Limb (tissue), 2 donors: ENCODE measurements around the gene CMTM8.
A peak's percentile ranks its signal among the peaks of the same experiment; 100 is the strongest.
"Not testable (repeated sequence)": the region's sequence is repeated elsewhere in the genome, so short reads cannot be mapped to it uniquely, and the experiment has no call there.

Experiments
- DNase-seq, 2 donors: peaks; one replicate each; pipeline ENCODE4 v3.0.0-alpha.2; 2016; ENCODE audit errors: extremely low spot score in 2 of 2

The CMTM8 gene

DNA sequence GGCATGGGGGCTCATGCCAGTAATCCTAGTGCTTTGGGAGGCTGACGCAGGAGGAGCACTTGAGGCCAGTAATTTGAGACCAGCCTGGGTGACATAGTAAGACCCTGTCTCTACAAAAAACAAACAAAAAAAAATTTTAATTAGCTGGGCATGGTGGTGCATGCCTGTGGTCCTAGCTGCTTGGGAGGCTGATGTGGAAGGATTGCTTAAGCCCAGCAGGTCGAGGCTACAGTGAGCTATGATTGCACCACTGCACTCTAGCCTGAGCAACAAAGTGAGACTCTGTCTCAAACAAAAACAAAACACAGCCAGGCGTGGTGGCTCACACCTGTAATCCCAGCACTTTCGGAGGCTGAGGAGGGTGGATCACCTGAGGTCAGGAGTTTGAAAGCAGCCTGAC is 9.7 kb upstream of the CMTM8 start:
- not testable (repeated sequence) for DNase-seq

DNA sequence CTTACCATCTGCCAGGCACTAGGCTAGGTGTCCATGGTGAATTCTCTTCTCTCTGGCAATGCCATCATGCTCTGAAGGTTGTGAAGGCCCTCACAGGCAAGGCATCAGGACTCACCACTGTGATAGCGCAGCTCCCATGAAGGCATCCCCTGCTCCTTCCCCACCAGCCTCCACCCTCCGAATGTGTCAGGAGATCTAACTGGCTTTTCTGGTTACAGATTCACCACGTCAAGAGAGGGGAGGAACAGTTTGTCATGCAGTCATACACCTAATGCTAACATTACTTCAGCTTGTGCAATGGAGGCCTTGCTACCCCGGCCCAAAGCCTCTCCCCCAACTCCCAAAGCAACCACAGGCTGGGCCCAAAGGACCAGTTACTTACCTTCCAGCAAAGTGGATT is 8.9 kb upstream of the CMTM8 start:
- DNase-seq = no peak

DNA sequence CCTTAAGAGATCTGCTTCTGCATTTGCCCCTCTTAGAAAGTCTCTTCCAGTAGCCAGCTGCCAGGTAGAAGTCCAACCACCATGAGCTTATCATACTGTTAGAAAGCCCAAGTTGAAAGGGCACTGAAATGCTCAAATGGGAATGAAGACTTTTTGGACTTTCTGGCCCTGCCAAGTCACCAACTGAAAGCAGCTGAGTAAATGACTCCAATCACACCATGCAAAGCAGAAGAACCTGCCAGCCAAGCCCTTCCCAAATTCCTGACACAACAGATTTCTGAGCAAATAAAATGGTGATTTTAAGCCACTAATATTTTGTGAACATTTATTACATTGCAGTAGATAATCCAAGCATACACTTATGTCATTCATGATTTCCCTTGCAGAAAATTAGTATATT is 2.1 kb upstream of the CMTM8 start:
- DNase-seq = no peak

DNA sequence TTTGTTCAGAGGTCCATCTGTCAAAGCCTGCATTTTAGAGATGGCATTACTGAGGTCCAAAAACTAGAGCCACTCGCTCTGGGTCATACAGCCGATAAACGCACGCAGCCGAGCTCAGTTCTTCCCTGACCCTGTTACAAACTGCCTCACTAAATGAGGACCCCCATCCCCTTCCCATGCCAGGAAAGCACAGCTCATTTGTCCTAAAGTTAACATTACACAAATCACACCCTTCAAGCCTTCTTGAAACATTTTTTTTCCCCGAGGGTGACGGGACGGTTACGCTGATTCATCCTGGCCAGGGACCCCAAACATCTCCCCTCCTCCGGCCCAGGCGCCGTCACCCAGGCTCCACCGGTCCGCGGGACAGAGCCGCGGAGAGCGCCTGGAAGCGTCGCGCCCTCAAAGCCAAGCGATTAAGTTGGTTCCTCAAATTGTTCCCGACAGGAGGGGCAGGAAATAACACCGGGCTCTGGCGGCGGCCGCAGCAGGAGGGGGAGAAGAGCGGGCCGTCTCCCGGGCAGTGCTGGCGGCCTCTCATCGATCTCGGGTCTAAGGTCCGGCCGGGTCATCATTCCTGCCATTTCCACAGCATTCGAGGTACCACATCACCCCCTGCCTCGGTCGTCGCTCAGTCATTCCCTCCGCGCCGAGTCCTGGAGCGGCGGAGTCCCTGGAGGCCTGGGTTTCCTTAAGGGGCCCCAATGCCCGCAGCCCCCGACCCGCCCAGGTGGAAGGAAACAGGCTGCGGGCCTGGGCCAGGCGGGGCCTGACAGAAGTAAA is 619 bp upstream of the CMTM8 start:
- no peak for DNase-seq

DNA sequence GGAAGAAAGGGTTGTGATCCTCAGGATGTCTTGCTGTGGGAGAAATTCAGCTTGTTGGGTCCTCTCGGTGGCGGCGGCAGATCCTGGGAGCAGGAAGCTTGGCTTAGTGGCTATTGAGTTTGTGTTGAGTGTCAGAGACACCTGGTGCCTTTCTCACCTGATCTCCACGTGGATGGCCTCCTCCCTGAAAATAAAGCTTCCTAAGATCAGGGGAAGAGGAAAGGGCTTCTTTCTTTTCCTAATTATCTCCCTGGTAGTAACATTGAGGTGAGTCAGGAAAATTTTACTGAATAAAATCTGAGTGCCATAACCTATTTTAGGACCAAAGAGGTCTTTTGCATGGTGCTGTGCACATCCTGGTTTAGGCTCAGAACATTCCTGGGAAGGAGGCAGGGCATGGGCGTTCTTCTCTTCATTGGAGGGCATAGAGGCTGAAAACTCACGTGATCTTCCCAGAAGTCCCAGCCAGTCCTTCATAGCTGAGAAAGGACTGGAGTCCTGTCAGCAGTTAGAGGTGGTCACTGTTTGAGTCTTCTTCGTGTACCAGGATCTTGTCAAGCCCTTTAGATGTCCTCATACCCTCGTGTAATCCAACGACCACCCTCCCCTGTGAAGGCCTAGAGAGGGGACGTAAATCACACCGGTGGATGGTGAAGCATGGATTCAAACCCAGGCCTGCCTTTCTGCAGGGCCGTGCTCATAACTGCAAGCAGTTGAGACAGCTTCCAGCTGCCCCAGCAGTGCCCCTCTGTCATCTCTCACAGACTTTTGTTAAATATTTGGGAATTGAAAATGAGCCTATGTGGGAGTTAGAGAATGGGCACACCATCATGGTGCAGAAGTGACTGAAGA is 1.1 kb downstream of the CMTM8 start:
- DNase-seq = no peak

DNA sequence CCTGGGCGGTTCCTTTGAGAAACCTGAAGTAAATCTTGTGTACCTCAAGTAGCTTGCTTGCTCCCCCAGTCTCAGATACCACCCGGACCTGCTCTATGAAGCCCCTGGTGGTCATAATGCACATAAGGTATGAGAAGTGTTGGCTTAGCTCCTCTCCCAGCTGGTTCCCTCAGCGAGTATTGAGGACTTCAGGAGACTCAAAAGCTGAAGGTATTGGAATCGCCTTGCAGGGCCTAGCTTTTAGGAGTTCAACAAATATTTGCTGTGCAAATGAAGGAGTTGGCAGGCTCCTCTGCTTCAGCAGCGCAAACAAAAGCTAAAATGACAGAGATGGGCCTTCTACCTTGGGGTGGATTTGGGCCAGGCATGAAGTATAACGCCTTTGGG is 1.7 kb downstream of the CMTM8 start:
- DNase-seq = peak; percentile 18 to 40

DNA sequence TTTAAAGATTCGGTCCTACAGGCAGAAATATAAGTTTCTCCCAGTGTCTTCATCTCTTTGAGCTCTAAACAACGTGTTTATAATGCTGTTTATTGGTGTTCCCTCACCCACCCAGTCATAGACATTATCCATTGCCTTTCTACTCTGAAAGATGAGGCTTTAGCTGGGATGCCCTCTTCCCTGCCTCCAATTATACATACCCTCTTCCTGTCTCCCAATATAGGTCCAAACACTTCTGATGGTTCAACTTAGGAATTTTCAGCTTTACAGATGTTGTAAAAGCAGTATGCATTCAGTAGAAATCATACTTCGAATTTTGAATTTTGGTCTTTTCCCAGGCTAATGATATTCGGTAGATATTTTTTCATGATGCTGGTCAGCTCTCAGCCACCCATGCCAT is 2.6 kb downstream of the CMTM8 start:
- no peak for DNase-seq

DNA sequence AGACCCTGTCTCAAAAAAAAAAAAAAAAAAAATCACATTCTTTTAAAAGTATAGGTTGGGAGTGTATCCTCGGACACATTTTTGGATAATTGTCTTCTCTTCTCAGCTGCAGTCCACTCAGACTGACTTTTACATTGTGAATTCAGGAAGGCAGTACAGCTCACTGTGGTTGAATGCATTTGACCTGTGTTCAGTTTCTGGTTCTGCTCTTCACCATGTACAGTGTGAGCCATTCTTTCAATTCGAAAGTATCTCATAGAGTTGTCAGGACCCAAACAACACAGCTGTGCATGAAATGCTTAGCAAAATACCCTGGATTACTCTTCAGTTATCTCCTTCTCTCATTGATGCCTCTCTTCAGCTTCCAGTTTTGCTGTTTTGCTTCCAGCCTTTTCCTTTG is 5.0 kb downstream of the CMTM8 start:
- DNase-seq = no peak

DNA sequence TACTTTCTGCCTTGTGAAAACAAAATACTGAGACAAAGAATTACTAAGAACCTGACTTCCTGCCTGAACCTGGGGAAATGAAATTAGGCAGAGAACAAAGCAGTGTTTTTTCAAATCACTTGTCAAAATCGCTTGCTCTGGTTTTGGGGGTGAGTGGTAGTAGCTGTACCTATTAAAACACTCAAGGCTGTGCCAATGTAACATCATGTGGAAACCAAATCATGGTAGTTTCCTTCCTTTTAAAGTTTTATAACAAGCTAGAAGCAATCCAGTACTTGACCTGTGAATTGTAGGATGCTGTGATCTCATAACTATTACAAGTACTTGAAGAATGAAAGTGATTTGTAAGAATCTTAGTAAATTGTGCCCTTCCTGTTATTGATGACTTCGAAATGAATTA is 6.7 kb downstream of the CMTM8 start:
- no peak for DNase-seq

DNA sequence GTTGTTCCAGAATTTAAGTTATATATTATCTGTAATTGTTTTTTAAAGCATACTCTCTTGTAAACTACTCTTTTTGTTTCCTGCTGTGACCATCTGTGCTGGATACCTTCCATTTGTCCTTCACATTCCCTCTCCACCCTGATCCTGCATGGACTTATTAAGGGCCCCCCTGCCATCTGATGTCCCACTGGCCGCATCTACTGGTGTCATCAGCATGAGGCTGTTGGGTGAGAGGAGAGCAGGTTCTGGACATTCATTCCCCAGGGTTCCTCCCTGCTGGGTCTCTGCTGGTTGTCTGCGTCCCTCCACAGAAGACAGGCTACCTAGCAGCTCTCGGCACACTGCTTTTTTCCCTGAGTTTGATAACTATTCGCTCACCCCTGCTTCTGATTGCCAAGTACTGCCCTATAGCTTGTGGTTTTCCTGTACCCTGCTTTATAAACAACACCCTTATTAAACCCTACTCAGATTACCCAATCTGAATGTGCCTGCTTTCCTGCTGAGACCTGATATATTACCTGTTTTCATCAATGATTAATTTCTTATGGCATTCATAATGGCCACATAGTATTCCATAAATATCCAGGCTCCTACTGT is 7.7 kb downstream of the CMTM8 start:
- no peak for DNase-seq

DNA sequence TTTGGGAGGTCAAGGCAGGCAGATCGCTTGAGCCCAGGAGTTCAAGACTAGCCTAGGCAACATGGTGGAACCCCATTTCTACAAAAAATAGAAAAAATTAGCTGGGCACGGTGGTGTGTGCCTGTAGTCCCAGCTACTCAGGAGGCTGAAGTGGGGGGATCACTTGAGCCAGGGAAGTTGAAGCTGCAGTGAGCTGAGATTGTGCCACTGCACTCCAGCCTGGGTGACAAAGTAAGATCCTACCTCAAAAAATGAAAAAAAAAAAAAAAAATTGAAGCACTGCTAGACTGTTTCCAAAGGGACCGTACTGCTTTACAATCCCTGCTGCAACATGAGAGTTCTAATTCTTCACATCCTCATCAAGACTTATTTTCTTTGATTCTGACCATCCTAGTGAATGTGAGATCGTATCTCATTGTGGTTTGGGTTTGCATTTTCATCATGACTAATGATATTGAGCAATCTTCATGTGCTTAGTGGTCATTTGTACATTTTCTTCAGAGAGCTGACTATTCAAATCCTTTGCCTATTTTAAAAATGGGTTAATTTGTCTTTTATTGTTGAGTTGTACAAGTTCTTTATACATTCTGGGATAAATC is 10.8 kb downstream of the CMTM8 start:
- no peak for DNase-seq

DNA sequence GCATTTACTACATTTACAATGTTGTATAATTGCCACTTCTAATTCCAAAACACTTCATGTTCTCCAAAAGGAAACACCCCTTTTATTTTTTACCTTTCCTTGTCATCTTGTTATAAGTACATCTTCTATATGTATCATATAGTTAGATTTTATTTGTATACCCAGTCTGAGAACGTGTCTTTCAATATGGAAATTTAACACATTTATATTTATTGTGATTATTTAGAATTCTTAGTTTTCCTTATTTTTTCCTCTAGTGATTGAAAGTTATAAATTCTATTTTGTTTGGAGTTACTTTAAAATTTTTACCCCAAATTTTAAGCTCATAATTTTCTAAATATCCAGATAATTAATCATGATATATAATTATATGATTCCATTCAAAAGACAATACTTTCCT is 15.8 kb downstream of the CMTM8 start:
- no peak for DNase-seq

DNA sequence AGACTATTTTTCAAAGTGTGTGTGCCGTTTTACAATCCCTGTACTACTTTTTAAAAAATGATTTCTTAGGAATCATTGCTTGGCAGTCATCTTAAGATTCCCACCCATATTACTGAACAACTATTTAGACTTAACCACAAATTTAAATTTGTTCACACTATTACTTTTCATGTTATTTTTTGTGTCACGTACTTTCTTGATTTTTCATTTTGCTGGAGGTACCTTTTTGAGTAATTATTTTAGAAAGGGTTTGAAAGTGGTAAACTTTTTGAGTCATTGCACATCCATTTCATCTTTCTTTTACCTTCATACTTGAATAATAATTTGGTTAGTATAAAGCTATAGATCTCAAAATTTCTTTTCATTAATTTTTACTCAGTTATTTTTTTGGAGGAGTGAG is 16.9 kb downstream of the CMTM8 start:
- DNase-seq = no peak

DNA sequence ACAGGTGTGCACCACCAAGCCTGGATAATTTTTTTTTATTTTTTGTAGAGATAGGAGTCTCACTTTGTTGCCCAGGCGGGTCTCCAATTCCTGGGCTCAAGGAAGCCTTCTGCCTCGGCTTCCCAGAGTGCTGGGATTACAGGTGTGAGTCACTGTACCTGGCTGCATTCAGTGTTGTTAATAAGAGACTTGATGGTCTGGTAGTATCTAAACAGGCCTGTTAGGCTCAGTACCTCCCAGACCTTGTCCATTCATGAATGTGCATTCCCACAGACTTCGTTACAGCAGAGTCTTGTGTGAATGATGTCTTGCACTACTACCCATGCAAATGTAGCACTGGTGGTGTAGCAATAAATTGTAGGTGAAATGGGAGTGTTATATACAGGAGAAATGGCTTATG is 17.7 kb downstream of the CMTM8 start:
- no peak for DNase-seq

DNA sequence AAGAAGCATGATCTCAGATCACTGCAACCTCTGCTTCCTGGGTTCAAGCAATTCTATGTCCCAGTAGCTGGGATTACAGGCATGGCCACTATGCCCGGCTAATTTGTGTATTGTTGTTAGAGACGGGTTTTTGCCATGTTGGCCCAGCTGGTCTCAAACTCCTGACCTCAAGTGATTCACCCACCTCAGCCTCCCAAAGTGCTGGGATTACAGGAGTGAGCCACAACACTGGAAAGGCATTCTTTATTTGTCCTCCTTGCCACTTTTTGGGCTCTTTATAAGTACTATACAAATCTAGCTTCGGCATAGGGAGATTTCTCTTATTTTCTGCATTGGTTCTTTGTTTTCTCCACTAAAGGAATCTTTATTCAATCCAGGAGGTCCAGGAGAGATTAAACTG is 18.6 kb downstream of the CMTM8 start:
- DNase-seq = no peak

DNA sequence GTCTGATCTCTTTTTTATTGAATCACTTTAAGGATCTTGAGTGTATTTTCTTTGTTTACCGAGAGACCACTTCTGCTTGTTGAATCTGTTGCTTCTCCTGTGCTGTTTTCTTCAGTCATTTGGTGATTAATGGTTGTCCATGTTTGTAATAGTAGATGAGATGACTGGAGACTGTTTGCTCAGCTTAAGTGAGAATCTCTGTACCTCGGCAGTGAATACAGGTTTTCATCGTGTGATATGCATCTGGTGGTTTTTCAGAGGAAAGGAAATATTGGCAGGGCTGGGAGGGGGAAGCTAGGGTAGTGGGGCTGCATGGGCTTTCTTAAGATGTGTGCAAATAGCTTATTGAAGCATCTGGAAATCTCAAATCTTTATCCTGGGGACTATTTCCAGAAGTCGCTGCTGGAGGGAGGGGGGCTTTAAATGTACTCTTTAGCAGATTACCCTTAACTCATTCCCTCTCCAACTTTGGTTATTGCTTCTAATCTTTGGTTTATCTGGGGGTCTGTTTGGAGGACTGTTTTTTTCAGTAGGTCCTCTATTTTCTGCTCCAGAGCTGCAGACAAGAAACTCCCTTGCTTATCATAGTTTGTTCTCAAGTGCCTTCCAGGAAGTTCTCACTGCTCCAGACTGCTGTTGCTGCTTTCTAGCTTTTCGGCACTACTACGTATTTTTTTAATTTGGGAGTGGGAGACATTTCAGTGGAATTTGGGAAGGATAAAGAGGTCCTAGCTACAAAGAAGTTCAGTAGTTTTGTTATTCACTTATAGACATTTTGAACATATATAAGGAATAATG is 19.4 kb downstream of the CMTM8 start:
- DNase-seq = no peak

DNA sequence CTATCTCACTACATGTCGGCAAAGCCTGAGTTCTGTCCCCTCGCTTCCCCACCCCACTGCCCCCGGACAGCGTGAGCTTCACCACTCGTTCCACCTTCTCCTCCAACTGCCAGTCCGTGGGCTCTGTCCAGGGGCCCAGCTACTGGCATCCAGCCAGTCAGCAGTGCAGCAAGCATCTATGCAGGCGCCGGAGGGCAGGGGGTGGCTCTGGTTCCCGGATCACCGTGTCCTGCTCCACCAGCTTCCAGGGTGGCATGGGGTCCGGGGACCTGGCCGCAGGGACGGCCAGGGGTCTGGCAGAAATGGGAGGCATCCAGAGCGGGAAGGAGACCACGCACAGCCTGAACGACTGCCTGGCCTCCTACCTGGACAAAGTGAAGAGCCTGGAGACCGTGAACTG is 20.4 kb downstream of the CMTM8 start:
- DNase-seq = no peak

DNA sequence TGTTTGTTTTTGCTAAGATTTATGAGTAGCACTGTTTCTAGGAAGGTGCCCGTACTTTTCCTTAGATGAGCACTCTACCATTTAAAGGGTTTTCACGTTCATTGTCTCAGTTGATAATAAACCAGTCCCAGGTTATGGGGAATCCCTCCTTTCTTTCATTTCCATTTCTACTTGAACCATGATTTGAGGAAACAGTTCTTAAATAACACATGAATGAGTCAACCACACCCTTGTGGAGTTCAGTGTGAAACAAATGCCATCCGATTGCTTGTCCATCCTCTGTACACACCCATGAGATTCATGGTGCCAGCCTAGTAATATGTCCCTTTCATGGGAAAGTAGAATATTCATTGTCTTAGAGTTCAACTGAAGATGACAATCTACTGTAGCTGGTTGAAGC is 23.1 kb downstream of the CMTM8 start:
- no peak for DNase-seq

DNA sequence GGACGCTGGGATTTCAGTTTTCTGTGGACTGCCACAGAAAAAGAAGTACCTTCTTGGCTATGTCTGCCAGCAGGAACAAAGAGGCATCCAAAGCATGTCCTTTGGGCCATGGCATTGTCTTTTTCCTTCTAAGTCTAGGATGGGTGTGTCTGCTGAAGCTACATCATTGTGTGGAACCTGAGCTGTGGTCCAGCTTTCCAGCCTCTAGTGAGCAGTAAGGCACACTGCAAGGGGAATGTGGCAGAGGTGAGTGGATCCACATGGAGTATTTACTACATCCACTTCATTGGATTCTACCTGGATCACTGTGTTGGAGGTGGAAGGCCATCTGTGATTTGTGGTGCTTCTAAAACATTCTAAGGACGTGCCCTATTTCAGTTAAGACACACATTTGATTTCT is 23.7 kb downstream of the CMTM8 start:
- DNase-seq = no peak

DNA sequence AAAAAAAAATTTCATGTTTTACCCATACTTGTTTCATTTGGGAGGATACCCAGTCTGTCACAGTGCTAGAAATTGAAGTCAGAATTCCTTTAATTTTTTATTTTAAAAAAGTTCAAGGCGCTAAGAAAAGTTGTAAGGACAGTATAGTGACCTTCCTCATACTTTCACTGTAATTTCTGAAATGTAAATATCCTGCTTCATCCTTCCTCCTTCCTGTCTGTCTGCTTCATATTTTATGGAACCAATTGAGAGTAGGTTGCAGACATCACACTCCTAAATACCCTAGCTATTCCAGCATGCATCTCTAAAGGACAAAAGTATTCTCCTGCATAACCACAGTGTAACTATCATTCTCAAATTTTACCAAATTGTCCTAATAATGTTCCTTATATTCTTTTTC is 35.8 kb downstream of the CMTM8 start:
- no peak for DNase-seq

DNA sequence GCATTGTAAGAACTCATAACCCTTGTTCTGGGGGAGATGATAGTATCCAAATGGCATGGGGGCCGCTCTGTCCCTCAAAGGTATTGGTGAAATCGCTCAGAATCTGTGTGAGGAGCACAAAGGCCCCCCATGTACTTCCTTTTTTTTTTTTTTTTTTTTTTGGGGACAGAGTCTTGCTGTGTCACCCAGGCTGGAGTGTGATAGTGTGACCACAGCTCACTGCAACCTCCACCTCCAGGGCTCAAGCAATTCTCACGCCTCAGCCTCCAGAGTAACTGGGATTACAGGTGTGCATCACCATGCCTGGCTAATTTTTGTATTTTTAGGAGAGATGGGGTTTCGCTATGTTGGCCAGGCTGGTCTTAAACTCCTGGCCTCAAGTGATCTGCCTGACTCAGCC is 37.0 kb downstream of the CMTM8 start:
- DNase-seq = no peak
